T-helper 2 cell treated with Interferon-gamma antibody and Interleukin-4, amounts not matched to agents 100 ng/mL and 5 ng/mL, for 36 hours (primary cell): ENCODE measurements around the gene GPATCH4. TPM values are rescaled to one million over a fixed set of nuclear protein-coding genes. Genes with fewer than 3 reads are reported as not detected.
"Not testable (repeated sequence)": the region's sequence is repeated elsewhere in the genome, so short reads cannot be mapped to it uniquely, and the experiment has no call there.

Experiments used
- intact Hi-C: fragments of 100-400 bp; cut with micrococcal nuclease; formaldehyde crosslinking; loops from one replicate; pipeline ENCODE4 v1.15.1; 2023
- total RNA-seq: library from RNA; stranded (reverse); gene quantifications from 2 replicates; pipeline ENCODE4 v1.2.3, GENCODE V29; 2022

GPATCH4 gene
- total RNA-seq, 1 donor from 2014 or later, result 53.5 TPM

DNA sequence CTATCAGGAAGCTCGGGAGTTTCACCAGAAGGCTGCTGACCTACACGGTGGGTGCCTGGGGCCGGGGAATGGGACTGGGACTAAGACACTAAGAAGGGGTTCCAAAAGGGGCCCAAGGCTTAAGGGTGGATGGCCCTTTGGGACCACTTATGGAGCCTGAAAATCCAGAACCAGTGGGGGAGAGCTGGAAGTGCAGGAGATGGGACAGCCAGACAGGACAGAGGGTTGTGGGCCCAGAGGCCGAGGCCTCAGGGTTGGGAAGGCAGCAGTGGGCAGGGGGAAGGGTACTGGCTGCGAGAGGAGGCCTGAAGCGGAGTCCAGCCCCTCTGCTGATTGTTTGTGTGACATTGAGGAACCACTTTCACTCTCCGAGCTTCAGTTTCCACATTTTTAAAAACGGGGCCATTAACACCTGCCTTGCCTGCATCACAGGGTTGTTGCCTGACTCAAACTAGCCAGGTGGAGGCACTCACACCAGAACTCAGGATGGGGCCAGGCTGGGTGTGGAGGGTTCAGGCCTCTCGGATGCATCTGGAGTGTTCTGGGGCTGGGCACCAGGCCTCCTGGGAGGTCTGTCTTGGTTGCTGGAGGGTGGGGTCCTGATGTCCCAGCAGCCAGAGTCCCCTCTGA lies 18.8 kb downstream of the GPATCH4 start:
- intact Hi-C loops, result loop anchor here (5.0 kb wide), 1 partner anchor 75 kb away; no protein-coding TSS in a partner anchor

- intact Hi-C loops, result loop anchor here (5.0 kb wide), 1 partner anchor 75 kb away; no protein-coding TSS in a partner anchor
These were observed 19.5 kb downstream of the GPATCH4 start for GRCh38 chr1:156581661-156582387.

GRCh38 chr1:156579472-156579871 lies 21.8 kb downstream of the GPATCH4 start, which contains the start of gene TTC24:
Gene TTC24 (plus strand): TSS chr1:156579723. CDS start chr1:156581365, 1,642 bp downstream.
- intact Hi-C loops, result no loop called here

DNA sequence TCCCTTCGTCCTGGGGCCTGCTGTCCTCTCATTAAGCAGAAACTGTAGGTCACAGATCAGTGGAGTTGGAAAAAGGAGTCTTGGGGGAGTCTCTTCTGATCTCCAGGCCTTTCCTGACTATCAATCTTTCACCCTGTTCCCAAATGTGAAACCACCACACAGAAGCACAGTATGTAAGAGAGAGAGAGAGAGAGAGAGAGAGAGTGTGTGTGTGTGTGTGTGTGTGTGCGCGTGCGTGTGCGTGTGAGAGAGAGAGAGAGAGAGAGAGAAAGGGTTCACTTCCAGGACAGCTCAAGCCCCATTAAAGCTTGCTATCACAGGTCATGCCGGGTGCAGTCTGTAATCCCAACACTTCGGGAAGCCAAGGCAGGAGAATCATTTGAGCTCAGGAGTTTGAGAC lies 23.2 kb downstream of the GPATCH4 start:
- intact Hi-C loops, result no loop called here

- intact Hi-C loops, result no loop called here
These were observed 23.7 kb downstream of the GPATCH4 start for GRCh38 chr1:156577550-156577949.

GRCh38 chr1:156574039-156574633 lies 27.1 kb downstream of the GPATCH4 start:
- intact Hi-C loops, result no loop called here

DNA sequence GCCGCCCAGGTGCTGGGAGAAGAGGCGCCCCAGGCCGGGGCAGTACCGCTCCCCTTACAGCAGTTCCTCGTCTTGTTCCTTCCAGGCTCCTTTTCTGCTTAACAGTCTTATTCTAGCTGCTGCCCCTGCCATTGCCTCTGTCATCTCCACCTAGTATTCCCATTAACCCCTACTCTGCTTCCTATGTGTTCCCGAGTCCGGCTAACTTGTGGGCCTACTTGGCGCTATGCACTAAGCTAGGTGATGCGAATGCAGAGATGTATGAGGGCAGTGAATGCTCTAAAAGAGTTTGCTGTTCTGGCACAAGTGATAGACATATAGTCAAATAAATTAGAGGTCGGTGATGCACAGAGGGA lies 28.6 kb downstream of the GPATCH4 start:
- intact Hi-C loops, result no loop called here

GRCh38 chr1:156571919-156572662 lies 29.2 kb downstream of the GPATCH4 start, which contains the start of gene IQGAP3:
Gene IQGAP3 (minus strand): TSS chr1:156572565. CDS start chr1:156572529, 36 bp downstream.
- intact Hi-C loops, result no loop called here

GRCh38 chr1:156571261-156571852 lies 29.9 kb downstream of the GPATCH4 start:
- intact Hi-C loops, result no loop called here

DNA sequence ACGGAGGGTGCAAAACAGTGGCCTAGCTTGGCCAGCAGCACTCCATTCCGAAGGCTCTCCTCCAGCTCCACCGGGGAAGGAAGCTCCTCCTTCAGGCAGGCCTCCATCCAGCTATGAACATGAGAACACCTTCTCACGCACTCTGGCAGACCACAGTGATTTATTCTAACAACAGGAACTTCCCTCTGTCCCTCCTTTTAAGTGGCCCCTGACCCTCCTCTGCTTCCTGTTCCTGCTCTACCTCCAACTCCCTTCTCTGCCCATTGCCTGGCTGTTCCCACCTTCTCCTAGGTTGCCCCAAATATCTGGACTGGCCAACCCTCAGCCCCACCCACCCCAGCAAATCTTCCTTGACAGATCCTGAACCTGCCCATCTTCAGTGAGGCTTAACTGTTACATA lies 34.8 kb downstream of the GPATCH4 start:
- intact Hi-C loops, result no loop called here

DNA sequence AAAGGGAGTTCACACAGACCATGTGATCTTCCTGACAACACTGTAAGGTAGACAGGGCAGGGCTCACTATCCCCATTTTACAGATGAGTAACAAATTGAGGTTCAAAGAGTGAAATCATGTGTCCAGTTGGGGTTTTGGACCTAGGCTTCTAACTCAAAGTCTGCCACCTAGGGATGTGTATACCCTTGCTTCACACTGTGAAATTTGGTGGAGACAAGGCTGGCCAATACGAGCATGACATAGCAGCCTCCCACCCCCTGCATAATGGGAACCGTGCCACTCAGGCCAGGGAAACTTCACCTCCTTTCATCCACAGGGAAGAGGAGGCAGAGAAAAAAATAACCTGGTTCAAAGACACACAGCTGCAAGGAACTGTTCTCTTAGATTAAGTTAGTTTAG lies 35.8 kb downstream of the GPATCH4 start:
- intact Hi-C loops, result no loop called here

DNA sequence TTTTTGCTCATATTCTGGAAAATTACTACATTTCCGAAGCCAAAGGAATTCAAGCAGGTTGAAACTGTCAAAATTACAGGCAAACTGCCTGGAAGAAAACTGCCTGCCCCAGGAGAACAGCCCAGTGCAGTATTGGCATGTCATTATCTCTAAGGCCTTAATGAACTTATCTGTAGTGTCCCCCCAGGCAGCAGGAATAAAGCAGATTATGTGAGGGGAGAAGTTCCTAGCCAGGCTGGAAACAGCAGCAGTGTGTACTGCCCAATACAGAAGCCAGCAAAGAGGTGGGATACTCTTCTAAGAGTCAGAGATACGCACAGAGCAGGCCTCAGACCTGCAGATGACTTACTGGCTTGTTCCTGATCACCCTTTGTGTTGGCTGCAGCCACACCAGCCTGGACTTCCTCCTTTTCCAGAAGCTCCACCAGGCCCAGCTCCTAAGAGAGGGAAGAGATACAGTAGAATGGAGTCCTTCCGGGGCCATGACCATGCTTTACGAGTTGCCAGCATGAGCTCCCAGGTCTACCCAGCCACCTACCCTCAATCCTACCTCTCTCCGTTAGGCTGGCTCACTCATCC lies 40.6 kb downstream of the GPATCH4 start:
- intact Hi-C loops, result no loop called here

- intact Hi-C loops, result no loop called here
These were observed 41.4 kb downstream of the GPATCH4 start for GRCh38 chr1:156559797-156560385.

DNA sequence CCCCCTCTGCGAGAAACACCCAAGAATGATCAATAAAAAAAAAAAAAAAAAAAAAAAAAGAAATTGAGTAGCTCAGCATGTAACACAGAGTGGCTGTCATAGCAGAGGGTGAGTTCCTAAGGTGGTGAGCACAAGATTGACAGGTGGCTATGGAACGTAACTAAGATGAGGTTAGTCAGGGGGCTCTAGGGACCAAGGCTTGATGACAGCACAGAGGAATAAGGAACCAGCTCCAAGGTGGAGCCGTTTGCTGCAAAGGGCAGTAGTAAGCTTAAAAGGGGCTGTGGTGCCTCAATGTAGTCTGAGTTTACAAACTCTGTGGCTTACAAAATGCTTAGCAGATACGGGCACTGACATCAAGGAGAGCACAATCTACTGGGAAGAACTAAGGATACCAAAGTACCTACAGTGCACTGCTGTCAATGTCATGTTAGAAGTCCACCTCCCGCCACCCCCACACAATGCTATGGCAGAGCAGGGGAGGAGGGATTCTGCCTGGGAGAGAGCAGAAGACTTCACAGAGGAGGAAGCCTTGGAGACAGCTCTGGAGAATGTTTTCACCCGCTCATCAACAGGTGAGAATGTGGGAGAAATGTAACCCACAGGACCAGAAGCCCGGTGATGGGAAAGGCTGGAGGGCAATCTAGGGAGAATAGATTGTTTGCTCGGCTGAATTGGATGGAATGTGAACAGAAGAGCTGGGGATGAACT lies 42.0 kb downstream of the GPATCH4 start:
- intact Hi-C loops, result no loop called here

DNA sequence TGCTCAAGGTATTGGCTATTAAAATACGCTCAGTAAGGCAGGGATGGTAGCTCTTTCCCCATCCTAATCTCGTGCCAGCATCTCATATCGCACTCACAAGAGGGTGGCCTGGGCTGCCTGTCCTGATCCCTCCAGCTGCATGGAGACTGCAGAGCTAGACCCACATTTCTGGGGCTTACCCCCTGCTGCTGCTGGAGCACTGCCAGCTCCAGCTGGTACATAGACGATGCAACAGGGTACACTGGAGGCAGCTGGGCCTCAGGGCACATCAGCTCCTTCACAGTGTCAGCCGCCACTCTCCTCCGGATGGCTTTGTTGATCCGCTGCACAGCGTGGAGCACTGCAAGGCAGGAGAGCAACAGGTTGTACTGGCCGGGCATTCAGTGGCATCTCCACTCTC lies 44.9 kb downstream of the GPATCH4 start:
- intact Hi-C loops, result no loop called here

DNA sequence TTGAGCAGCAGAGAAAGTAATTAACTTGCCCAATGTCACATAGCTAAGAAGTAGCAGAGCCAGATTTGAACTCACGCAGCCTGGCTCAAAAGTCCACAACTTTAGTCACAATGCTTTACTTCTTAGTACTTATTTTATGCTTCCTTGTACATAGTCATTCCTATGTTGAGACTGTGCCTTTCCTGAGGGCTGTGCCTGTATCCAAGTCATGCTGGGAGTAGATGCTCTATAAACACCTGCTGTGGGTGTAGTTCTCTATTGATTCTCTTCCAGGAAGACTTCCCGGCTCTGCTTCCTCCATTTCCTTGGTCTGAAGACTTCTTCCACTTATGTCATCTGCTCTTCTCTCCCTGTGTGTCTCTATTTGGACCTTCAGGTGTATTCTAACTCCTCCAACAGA lies 45.6 kb downstream of the GPATCH4 start:
- intact Hi-C loops, result no loop called here

- intact Hi-C loops, result no loop called here
These were observed 46.3 kb downstream of the GPATCH4 start for GRCh38 chr1:156554971-156555370.

- intact Hi-C loops, result no loop called here
These were observed 47.3 kb downstream of the GPATCH4 start for GRCh38 chr1:156553860-156554485.

DNA sequence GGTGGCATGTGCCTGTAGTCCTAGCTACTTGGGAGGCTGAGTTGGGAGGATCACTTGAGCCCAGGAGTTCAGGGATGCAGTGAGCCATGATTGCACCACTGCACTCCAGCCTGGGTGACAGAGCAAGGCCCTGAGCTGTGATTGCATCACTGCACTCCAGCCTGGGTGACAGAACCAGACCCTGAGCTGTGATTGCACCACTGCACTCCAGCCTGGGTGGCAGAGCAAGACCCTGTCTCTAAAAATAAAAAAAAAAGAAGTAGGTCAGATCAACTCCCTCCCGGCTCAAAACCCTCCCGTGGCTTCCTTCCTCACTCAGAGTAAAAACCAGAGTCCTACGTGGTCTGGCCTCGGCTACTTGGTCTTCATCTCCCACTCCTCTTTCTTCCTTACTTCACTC lies 48.3 kb downstream of the GPATCH4 start:
- intact Hi-C loops, result not testable (repeated sequence)
